Activated CD8-positive, alpha-beta memory T cell treated with anti-CD3 and anti-CD28 coated beads, Interleukin-2, amount 10 ng/mL, durations not matched to agents 7 days and 5 days (primary cell): Measurements from ENCODE around the gene OCSTAMP. TPM values are rescaled to one million over a fixed set of nuclear protein-coding genes. Genes with fewer than 3 reads are reported as not detected.

Experiments used
- ATAC-seq: fragments of 150-1000 bp; cut with Tn5 transposase; one replicate; pipeline ENCODE4 v1.10.0; 2021; ENCODE audit warnings: moderate library complexity
- CTCF ChIA-PET: fragments of 350-600 bp; sonication (Branson Sonifier 250); formaldehyde crosslinking; loops from one replicate; lab custom pipeline; 2021; ENCODE audit warnings: antibody characterized with exemption; lab: Charles Lee
- DNase-seq: peaks from one replicate; pipeline ENCODE4 v3.0.0-alpha.2; 2020
- H3K27ac Mint-ChIP-seq: one replicate; pipeline ENCODE4 v1.8.0; 2021; ENCODE audit warnings: mild to moderate bottlenecking, mixed read lengths
- H3K27me3 Mint-ChIP-seq: one replicate; pipeline ENCODE4 v1.8.0; 2021; ENCODE audit warnings: mixed read lengths
- H3K36me3 Mint-ChIP-seq: one replicate; pipeline ENCODE4 v1.8.0; 2021; ENCODE audit warnings: mild to moderate bottlenecking, mixed read lengths
- H3K4me1 Mint-ChIP-seq: one replicate; pipeline ENCODE4 v1.8.0; 2021; ENCODE audit warnings: mixed read lengths
- H3K4me3 Mint-ChIP-seq: one replicate; pipeline ENCODE4 v1.8.0; 2021; ENCODE audit warnings: mild to moderate bottlenecking, moderate library complexity, mixed read lengths
- H3K9me3 Mint-ChIP-seq: one replicate; pipeline ENCODE4 v1.8.0; 2022; ENCODE audit warnings: low read depth, mixed read lengths
- total RNA-seq, 2 experiments: library from RNA; stranded (reverse); gene quantifications; one replicate each; pipeline ENCODE4 v1.2.3, GENCODE V29; 2021

OCSTAMP gene
- total RNA-seq, 2 experiments from 2014 or later: not detected

- no peaks in the 10 kb centered on the region for H3K4me1 Mint-ChIP-seq
- H3K9me3 Mint-ChIP-seq: no peaks in the 10 kb centered on the region
- DNase-seq (no peak), ATAC-seq (no peak)
- CTCF ChIA-PET: interaction anchor here (0.7 to 1.7 kb wide), 4 partner anchors 16 to 22 kb away, joined by 3 to 7 read pairs (median 4); no protein-coding TSS in a partner anchor
- H3K27ac Mint-ChIP-seq: no peak overlapping the region
- no peak overlapping the region for H3K4me3 Mint-ChIP-seq
- H3K36me3 Mint-ChIP-seq: no peaks in the 10 kb centered on the region
- H3K27me3 Mint-ChIP-seq: peaks cover 27% of the 10 kb centered on the region
Observed at GRCh38 chr20:46582648-46583047, 32.2 kb upstream of the OCSTAMP start.

GRCh38 chr20:46581391-46581790, 30.9 kb upstream of the OCSTAMP start:
- H3K27ac Mint-ChIP-seq: no peak overlapping the region
- no peak for ATAC-seq
- H3K9me3 Mint-ChIP-seq: no peaks in the 10 kb centered on the region
- CTCF ChIA-PET: interaction anchor here (1.1 to 1.7 kb wide), 2 partner anchors 16 to 19 kb away, joined by 3 to 6 read pairs; no protein-coding TSS in a partner anchor
- no peak overlapping the region for H3K4me3 Mint-ChIP-seq
- peaks cover 27% of the 10 kb centered on the region for H3K27me3 Mint-ChIP-seq
- DNase-seq: no peak
- peaks cover under 1% of the 10 kb centered on the region for H3K4me1 Mint-ChIP-seq
- no peaks in the 10 kb centered on the region for H3K36me3 Mint-ChIP-seq

- CTCF ChIA-PET: interaction anchor here (1.7 kb wide), 1 partner anchor 18 kb away, joined by 6 read pairs; no protein-coding TSS in a partner anchor
- Mint-ChIP-seq H3K4me3 (no peak overlapping the region), H3K9me3 (no peaks in the 10 kb centered on the region), H3K27me3 (peaks cover 27% of the 10 kb centered on the region), H3K4me1 (peaks cover 7% of the 10 kb centered on the region), H3K27ac (no peak overlapping the region), H3K36me3 (no peaks in the 10 kb centered on the region)
- DNase-seq (no peak), ATAC-seq (no peak)
Observed at GRCh38 chr20:46580613-46581205, 30.3 kb upstream of the OCSTAMP start.

- Mint-ChIP-seq H3K4me3 (no peak overlapping the region), H3K27ac (no peak overlapping the region), H3K9me3 (no peaks in the 10 kb centered on the region), H3K36me3 (no peaks in the 10 kb centered on the region), H3K27me3 (peaks cover 23% of the 10 kb centered on the region), H3K4me1 (peaks cover 21% of the 10 kb centered on the region)
- CTCF ChIA-PET: no interaction called here
- no peak for DNase-seq
- no peak for ATAC-seq
Observed at GRCh38 chr20:46578745-46579144, 28.3 kb upstream of the OCSTAMP start.

GRCh38 chr20:46576774-46577395, 26.4 kb upstream of the OCSTAMP start:
- Mint-ChIP-seq H3K9me3 (no peaks in the 10 kb centered on the region), H3K4me3 (no peak overlapping the region), H3K27me3 (peaks cover 28% of the 10 kb centered on the region), H3K36me3 (no peaks in the 10 kb centered on the region), H3K27ac (no peak overlapping the region), H3K4me1 (peaks cover 31% of the 10 kb centered on the region)
- DNase-seq (no peak), ATAC-seq (no peak)
- CTCF ChIA-PET: interaction anchor here (1.2 kb wide), 1 partner anchor 16 kb away, joined by 3 read pairs; no protein-coding TSS in a partner anchor

GRCh38 chr20:46575937-46576461, 25.5 kb upstream of the OCSTAMP start:
- ATAC-seq (peak; percentile 63), DNase-seq (peak; percentile 60)
- Mint-ChIP-seq H3K9me3 (no peaks in the 10 kb centered on the region), H3K36me3 (no peaks in the 10 kb centered on the region), H3K27ac (no peak overlapping the region), H3K4me3 (no peak overlapping the region), H3K27me3 (peaks cover 29% of the 10 kb centered on the region), H3K4me1 (peaks cover 31% of the 10 kb centered on the region)
- CTCF ChIA-PET: interaction anchor here (1.1 to 5.2 kb wide), 2 partner anchors 14 to 32 kb away, joined by 3 to 25 read pairs; no protein-coding TSS in a partner anchor

- Mint-ChIP-seq H3K36me3 (no peaks in the 10 kb centered on the region), H3K27ac (no peak overlapping the region), H3K4me3 (no peak overlapping the region), H3K4me1 (peaks cover 31% of the 10 kb centered on the region), H3K9me3 (no peaks in the 10 kb centered on the region), H3K27me3 (peaks cover 32% of the 10 kb centered on the region)
- no peak for ATAC-seq
- no peak for DNase-seq
- CTCF ChIA-PET: interaction anchor here (1.1 to 5.2 kb wide), 4 partner anchors 11 to 31 kb away, joined by 3 to 25 read pairs (median 7); no protein-coding TSS in a partner anchor
Observed at GRCh38 chr20:46575394-46575793, 24.9 kb upstream of the OCSTAMP start.

GRCh38 chr20:46573788-46574584, 23.5 kb upstream of the OCSTAMP start:
- no peaks in the 10 kb centered on the region for H3K9me3 Mint-ChIP-seq
- CTCF ChIA-PET: interaction anchor here (1.2 to 5.2 kb wide), 7 partner anchors 9 to 106 kb away, joined by 3 to 25 read pairs (median 4); no protein-coding TSS in a partner anchor
- H3K36me3 Mint-ChIP-seq: no peaks in the 10 kb centered on the region
- ATAC-seq (peak; percentile 51), DNase-seq (no peak)
- peaks cover 33% of the 10 kb centered on the region for H3K27me3 Mint-ChIP-seq
- H3K4me3 Mint-ChIP-seq: no peak overlapping the region
- H3K27ac Mint-ChIP-seq: no peak overlapping the region
- H3K4me1 Mint-ChIP-seq: peaks cover 31% of the 10 kb centered on the region

- no peaks in the 10 kb centered on the region for H3K36me3 Mint-ChIP-seq
Observed at GRCh38 chr20:46573234-46573633, 22.8 kb upstream of the OCSTAMP start.

GRCh38 chr20:46572790-46573189, 22.3 kb upstream of the OCSTAMP start:
- DNase-seq: no peak
- CTCF ChIA-PET: interaction anchor here (1.3 to 5.2 kb wide), 5 partner anchors 8 to 52 kb away, joined by 3 to 25 read pairs (median 4); no protein-coding TSS in a partner anchor
- no peak overlapping the region for H3K4me3 Mint-ChIP-seq
- H3K4me1 Mint-ChIP-seq: peaks cover 31% of the 10 kb centered on the region
- peaks cover 29% of the 10 kb centered on the region for H3K27me3 Mint-ChIP-seq
- ATAC-seq: no peak
- no peaks in the 10 kb centered on the region for H3K36me3 Mint-ChIP-seq
- no peak overlapping the region for H3K27ac Mint-ChIP-seq
- H3K9me3 Mint-ChIP-seq: no peaks in the 10 kb centered on the region

More at GRCh38 chr20:46573234-46573633, 22.8 kb upstream of the OCSTAMP start:
- Mint-ChIP-seq H3K9me3 (no peaks in the 10 kb centered on the region), H3K4me1 (peaks cover 31% of the 10 kb centered on the region), H3K27me3 (peaks cover 29% of the 10 kb centered on the region), H3K4me3 (no peak overlapping the region), H3K27ac (no peak overlapping the region)
- CTCF ChIA-PET: interaction anchor here (1.3 to 5.2 kb wide), 5 partner anchors 8 to 107 kb away, joined by 3 to 25 read pairs (median 4); no protein-coding TSS in a partner anchor
- ATAC-seq: no peak
- DNase-seq: no peak

- H3K27me3 Mint-ChIP-seq: peaks cover 31% of the 10 kb centered on the region
- CTCF ChIA-PET: interaction anchor here (1.3 to 5.2 kb wide), 3 partner anchors 10 to 53 kb away, joined by 3 to 25 read pairs (median 3); no protein-coding TSS in a partner anchor
- H3K4me1 Mint-ChIP-seq: peaks cover 32% of the 10 kb centered on the region
- no peak overlapping the region for H3K4me3 Mint-ChIP-seq
- no peak overlapping the region for H3K27ac Mint-ChIP-seq
- no peak for ATAC-seq
- no peak for DNase-seq
- no peaks in the 10 kb centered on the region for H3K9me3 Mint-ChIP-seq
- H3K36me3 Mint-ChIP-seq: no peaks in the 10 kb centered on the region
Observed at GRCh38 chr20:46572153-46572552, 21.7 kb upstream of the OCSTAMP start.

- no peak overlapping the region for H3K4me3 Mint-ChIP-seq
- no peaks in the 10 kb centered on the region for H3K9me3 Mint-ChIP-seq
- H3K36me3 Mint-ChIP-seq: no peaks in the 10 kb centered on the region
- ATAC-seq (no peak), DNase-seq (no peak)
- peaks cover 32% of the 10 kb centered on the region for H3K4me1 Mint-ChIP-seq
- CTCF ChIA-PET: interaction anchor here (1.3 to 5.2 kb wide), 2 partner anchors 10 to 26 kb away, joined by 3 to 25 read pairs; no protein-coding TSS in a partner anchor
- no peak overlapping the region for H3K27ac Mint-ChIP-seq
- peaks cover 31% of the 10 kb centered on the region for H3K27me3 Mint-ChIP-seq
Observed at GRCh38 chr20:46571418-46571817, 21.0 kb upstream of the OCSTAMP start.
